Sigmoid colon (tissue), 7 donors: ENCODE results near the gene UNC5C. TPM values are rescaled to one million over a fixed set of nuclear protein-coding genes. Genes with fewer than 3 reads are reported as not detected.

Experiments
- DNase-seq: peaks from one replicate; pipeline ENCODE4 v3.0.0-alpha.2; 2019
- H3K27ac ChIP-seq, 4 donors: fragments of 200-600 bp; sonication (generic); one replicate each; pipeline ENCODE4 v1.5.1; 2016 to 2019; ENCODE audit warnings: mild to moderate bottlenecking in 1 of 4
- H3K27me3 ChIP-seq, 3 donors: fragments of 200-600 bp; sonication (generic); one replicate each; pipeline ENCODE4 v1.5.1; 2019; ENCODE audit warnings: mild to moderate bottlenecking in 1 of 3
- H3K36me3 ChIP-seq, 4 donors: fragments of 200-600 bp; sonication (generic); one replicate each; pipeline ENCODE4 v1.5.1; 2016 to 2019
- H3K4me1 ChIP-seq, 4 donors: fragments of 200-600 bp; sonication (generic); one replicate each; pipeline ENCODE4 v1.5.1; 2017 to 2019
- H3K4me3 ChIP-seq, 4 donors: fragments of 200-600 bp; sonication (generic); one replicate each; pipeline ENCODE4 v1.5.1; 2017 to 2019; ENCODE audit warnings: mild to moderate bottlenecking in 2 of 4, moderate library complexity in 1 of 4
- H3K9me3 ChIP-seq, 4 donors: fragments of 200-600 bp in 3 of 4; sonication (generic) in 3 of 4; one replicate each; pipeline versions ENCODE4 v1.5.1 to v1.6.1; 2013 to 2019
- EP300 ChIP-seq, 4 donors: sonication (generic); formaldehyde crosslinking; IDR thresholded peaks; one replicate each; pipeline ENCODE4 v1.6.1; 2017; ENCODE audit warnings: antibody characterized with exemption in 4 of 4
- POLR2A ChIP-seq, 2 donors: fragments of 450-650 bp; IDR thresholded peaks; one replicate each; pipeline ENCODE4 v1.6.1; 2016; ENCODE audit warnings: antibody characterized with exemption in 2 of 2, mild to moderate bottlenecking in 2 of 2, moderate library complexity in 2 of 2
- POLR2AphosphoS5 ChIP-seq, 4 donors: sonication (generic); formaldehyde crosslinking; IDR thresholded peaks; one replicate each; pipeline ENCODE4 v1.6.1; 2017; ENCODE audit warnings: antibody characterized with exemption in 4 of 4
- whole genome bisulfite sequencing, 2 donors: extraction: QIAGEN DNeasy Blood & Tissue Kit; methylation state at CpG; one replicate each; pipeline ENCODE4 v1.1.7; 2013; 5-methylcytosine and 5-hydroxymethylcytosine counted together
- intact Hi-C: fragments of 100-400 bp; cut with DNase I; formaldehyde crosslinking; loops from one replicate; pipeline ENCODE4 v1.15.1; 2023
- polyA plus RNA-seq, 3 donors: library from polyadenylated mRNA; stranded (reverse); fragments of 200-250 nt; gene quantifications; one replicate each; pipeline ENCODE4 v1.2.3, GENCODE V29; 2013
- total RNA-seq, 4 donors: library from RNA; depleted of rRNA; stranded (reverse); fragments of >200 nt; gene quantifications; one replicate each; pipeline ENCODE4 v1.1.0, GENCODE V29; 2016
- TF ChIP-seq, protein P1 (sequence below), 4 experiments: fragments of 450-650 bp in 3 of 4; fragments of 200-600 bp in 1 of 4; IDR thresholded peaks; one replicate each; pipeline ENCODE4 v1.5.1; 2016 to 2019; ENCODE audit warnings: antibody characterized with exemption in 4 of 4, mild to moderate bottlenecking in 3 of 4, moderate library complexity in 2 of 4
- donor health status: healthy with polysubstance abuse.
- donor health status: Bipolar disorder and iron deficiency.
- donor health status: healthy.

Gene UNC5C
- total RNA-seq: 1 to 10 TPM; 1.1 to 3.1 (median 2.3) TPM
- polyA plus RNA-seq: 1 to 10 TPM in 2 of 3 donors, under 1 TPM in 1; 0.60 to 1.4 (median 1.0) TPM

GRCh38 chr4:95548738-95549245 lies at the start of gene UNC5C:
Gene UNC5C (minus strand): TSS chr4:95548973.
- Histone ChIP-seq H3K27ac (peak within 1 kb of the TSS; percentile 59 to 75 (median 70)), H3K27me3 (peaks cover 0 to 48% (median 16%) of the 10 kb centered on the region in 3 donors), H3K9me3 (no peaks in the 10 kb centered on the region), H3K4me3 (peak within 1 kb of the TSS; percentile 40 to 57 (median 50)), H3K36me3 (no peaks in the 10 kb centered on the region), H3K4me1 (peaks cover 0 to 27% (median 20%) of the 10 kb centered on the region in 4 donors)
- 1 to 4% methylated on average over 37 of the region's 37 CpGs for WGBS, 2 donors
- peak; percentile 88 for DNase-seq
- TF ChIP-seq POLR2AphosphoS5 (IDR thresholded peaks at IDR 0.05): peak in 2 of 4 donors; percentile 37 to 49
- TF ChIP-seq, protein P1, sequence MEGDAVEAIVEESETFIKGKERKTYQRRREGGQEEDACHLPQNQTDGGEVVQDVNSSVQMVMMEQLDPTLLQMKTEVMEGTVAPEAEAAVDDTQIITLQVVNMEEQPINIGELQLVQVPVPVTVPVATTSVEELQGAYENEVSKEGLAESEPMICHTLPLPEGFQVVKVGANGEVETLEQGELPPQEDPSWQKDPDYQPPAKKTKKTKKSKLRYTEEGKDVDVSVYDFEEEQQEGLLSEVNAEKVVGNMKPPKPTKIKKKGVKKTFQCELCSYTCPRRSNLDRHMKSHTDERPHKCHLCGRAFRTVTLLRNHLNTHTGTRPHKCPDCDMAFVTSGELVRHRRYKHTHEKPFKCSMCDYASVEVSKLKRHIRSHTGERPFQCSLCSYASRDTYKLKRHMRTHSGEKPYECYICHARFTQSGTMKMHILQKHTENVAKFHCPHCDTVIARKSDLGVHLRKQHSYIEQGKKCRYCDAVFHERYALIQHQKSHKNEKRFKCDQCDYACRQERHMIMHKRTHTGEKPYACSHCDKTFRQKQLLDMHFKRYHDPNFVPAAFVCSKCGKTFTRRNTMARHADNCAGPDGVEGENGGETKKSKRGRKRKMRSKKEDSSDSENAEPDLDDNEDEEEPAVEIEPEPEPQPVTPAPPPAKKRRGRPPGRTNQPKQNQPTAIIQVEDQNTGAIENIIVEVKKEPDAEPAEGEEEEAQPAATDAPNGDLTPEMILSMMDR (IDR thresholded peaks at IDR 0.05): no peak
- peak in 1 of 2 donors; percentile 29 for TF ChIP-seq POLR2A (IDR thresholded peaks at IDR 0.05)
- TF ChIP-seq EP300 (IDR thresholded peaks at IDR 0.05): no peak
- intact Hi-C loops: loop anchor here (5.0 kb wide), 1 partner anchor 381 kb away; no protein-coding TSS in a partner anchor

DNA sequence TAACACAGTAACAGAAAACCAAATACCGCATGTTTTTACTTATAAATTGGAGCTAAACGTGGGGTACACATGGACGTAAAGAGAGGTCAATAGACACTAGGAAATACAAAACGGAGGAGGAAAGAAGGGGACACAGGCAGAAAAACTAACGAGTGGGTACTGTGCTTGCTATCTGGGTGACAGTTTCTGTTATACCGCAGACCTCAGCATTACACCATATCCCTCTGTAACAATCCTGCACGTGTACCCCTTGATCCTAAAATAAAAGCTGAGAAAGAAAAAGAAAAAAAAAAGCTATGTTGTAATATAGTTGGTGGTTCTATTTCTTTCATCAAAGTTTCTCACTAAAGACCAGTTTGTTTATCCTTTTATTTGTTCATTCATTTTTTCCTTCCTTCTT lies 47.9 kb upstream of the UNC5C start:
- DNase-seq: no peak
- Histone ChIP-seq H3K4me1 (no peaks in the 10 kb centered on the region), H3K27ac (no peak overlapping the region), H3K4me3 (no peak overlapping the region), H3K9me3 (no peaks in the 10 kb centered on the region), H3K27me3 (no peaks in the 10 kb centered on the region), H3K36me3 (no peaks in the 10 kb centered on the region)
- WGBS, 2 donors: 90 to 91% methylated on average over 7 of the region's 7 CpGs
- intact Hi-C loops: no loop called here
- no peak for TF ChIP-seq POLR2A (IDR thresholded peaks at IDR 0.05)
- no peak for TF ChIP-seq POLR2AphosphoS5 (IDR thresholded peaks at IDR 0.05)
- TF ChIP-seq, protein P1 (IDR thresholded peaks at IDR 0.05): no peak
- TF ChIP-seq EP300 (IDR thresholded peaks at IDR 0.05): no peak

DNA sequence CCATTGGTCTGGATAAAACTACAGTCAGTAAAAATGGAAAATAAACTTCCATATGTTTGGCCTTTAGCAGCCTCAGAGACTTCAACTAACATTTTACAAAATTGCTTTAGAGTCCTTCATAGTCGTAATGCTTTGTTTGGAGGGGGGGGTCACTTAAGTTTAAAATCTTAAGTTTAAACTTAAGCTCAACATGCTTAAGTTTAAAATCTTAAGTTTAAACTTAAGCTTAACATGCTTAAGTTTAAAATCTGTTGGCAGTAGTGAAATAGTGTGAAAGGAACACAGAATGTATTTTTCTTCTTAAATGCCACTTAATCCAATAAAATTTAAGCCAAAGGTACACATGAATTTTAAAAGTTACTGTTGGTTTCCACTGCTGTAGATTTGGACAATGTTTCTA lies 45.9 kb upstream of the UNC5C start:
- Histone ChIP-seq H3K27ac (no peak overlapping the region), H3K4me1 (no peaks in the 10 kb centered on the region), H3K36me3 (no peaks in the 10 kb centered on the region), H3K27me3 (no peaks in the 10 kb centered on the region), H3K4me3 (no peak overlapping the region), H3K9me3 (no peaks in the 10 kb centered on the region)
- TF ChIP-seq, protein P1 (IDR thresholded peaks at IDR 0.05): no peak
- TF ChIP-seq POLR2AphosphoS5 (IDR thresholded peaks at IDR 0.05): no peak
- no peak for TF ChIP-seq EP300 (IDR thresholded peaks at IDR 0.05)
- TF ChIP-seq POLR2A (IDR thresholded peaks at IDR 0.05): no peak
- 77 to 82% methylated on average over 1 of the region's 1 CpG for WGBS, 2 donors
- DNase-seq: no peak
- intact Hi-C loops: no loop called here

DNA sequence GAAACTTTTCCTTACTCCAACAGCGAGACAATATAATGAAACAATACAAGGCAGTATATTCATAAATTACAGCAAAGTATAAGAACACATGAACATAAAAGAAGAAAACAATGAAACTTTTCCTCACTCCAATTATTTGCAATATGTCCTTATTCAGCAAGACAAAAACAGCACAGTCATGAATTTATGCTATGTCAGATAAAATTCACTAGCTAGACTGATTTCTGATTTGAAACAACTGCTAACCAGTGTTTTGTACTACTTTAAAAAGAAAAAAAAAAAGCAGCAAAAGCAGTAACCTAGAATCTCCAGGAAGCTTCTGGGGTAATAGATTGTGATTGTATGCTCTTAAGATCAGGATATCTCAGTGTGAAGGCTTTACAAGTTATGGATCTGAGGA lies 45.2 kb upstream of the UNC5C start:
- no peak overlapping the region for H3K27ac ChIP-seq
- WGBS, 2 donors: 56 to 89% methylated on average over 1 of the region's 1 CpG
- H3K4me3 ChIP-seq: no peak overlapping the region
- TF ChIP-seq EP300 (IDR thresholded peaks at IDR 0.05) (no peak), POLR2AphosphoS5 (IDR thresholded peaks at IDR 0.05) (no peak), POLR2A (IDR thresholded peaks at IDR 0.05) (no peak)
- TF ChIP-seq, protein P1 (IDR thresholded peaks at IDR 0.05): no peak
- H3K9me3 ChIP-seq: no peaks in the 10 kb centered on the region
- H3K27me3 ChIP-seq: no peaks in the 10 kb centered on the region
- intact Hi-C loops: no loop called here
- DNase-seq: no peak
- H3K36me3 ChIP-seq: no peaks in the 10 kb centered on the region
- no peaks in the 10 kb centered on the region for H3K4me1 ChIP-seq

- no peaks in the 10 kb centered on the region for H3K27me3 ChIP-seq
Observed at GRCh38 chr4:95591278-95591677, 42.5 kb upstream of the UNC5C start.

More at GRCh38 chr4:95591278-95591677, 42.5 kb upstream of the UNC5C start:
- no peaks in the 10 kb centered on the region for H3K36me3 ChIP-seq
- no peaks in the 10 kb centered on the region for H3K4me1 ChIP-seq
- no peak for DNase-seq
- 63 to 68% methylated on average over 5 of the region's 5 CpGs for WGBS, 2 donors
- TF ChIP-seq EP300 (IDR thresholded peaks at IDR 0.05): no peak
- no peak for TF ChIP-seq POLR2AphosphoS5 (IDR thresholded peaks at IDR 0.05)
- no peak for TF ChIP-seq POLR2A (IDR thresholded peaks at IDR 0.05)
- TF ChIP-seq, protein P1 (IDR thresholded peaks at IDR 0.05): no peak
- no peak overlapping the region for H3K4me3 ChIP-seq
- H3K9me3 ChIP-seq: no peaks in the 10 kb centered on the region
- no peak overlapping the region for H3K27ac ChIP-seq
- intact Hi-C loops: no loop called here
